Psoas muscle (tissue), 8 donors: ENCODE measurements around the gene CCNI2. TPM values are rescaled to one million over a fixed set of nuclear protein-coding genes. Genes with fewer than 3 reads are reported as not detected.

Source experiments
- ATAC-seq, 4 donors: fragments of 200-7000 bp; cut with Tn5 transposase; one replicate each; pipeline ENCODE4 v1.9.1; 2020; ENCODE audit warnings: moderate library complexity in 3 of 4, mild to moderate bottlenecking in 2 of 4
- DNase-seq, 2 donors: peaks; one replicate each; pipeline ENCODE4 v3.0.0-alpha.2; 2020
- H3K27ac ChIP-seq: fragments of 200-600 bp; one replicate; pipeline ENCODE4 v1.8.0; 2022
- H3K27me3 ChIP-seq, 3 donors: fragments of 200-600 bp in 1 of 3; one replicate each; pipeline versions ENCODE4 v1.6.1 to v1.8.0; 2013 to 2022; ENCODE audit warnings: low read length in 2 of 3, mild to moderate bottlenecking in 2 of 3, moderate library complexity in 1 of 3; ENCODE audit not compliant: insufficient read depth in 3 of 3
- H3K36me3 ChIP-seq, 2 donors: fragments of 200-600 bp in 1 of 2; one replicate each; pipeline versions ENCODE4 v1.6.1 to v1.8.0; 2013 to 2022; ENCODE audit warnings: low read depth in 1 of 2, mild to moderate bottlenecking in 1 of 2, moderate library complexity in 1 of 2; ENCODE audit not compliant: insufficient read depth in 1 of 2
- H3K4me1 ChIP-seq: fragments of 200-600 bp; one replicate; pipeline ENCODE4 v1.8.0; 2022
- H3K4me3 ChIP-seq: fragments of 200-600 bp; one replicate; pipeline ENCODE4 v1.8.0; 2022; ENCODE audit warnings: mild to moderate bottlenecking
- H3K9me3 ChIP-seq: fragments of 200-600 bp; one replicate; pipeline ENCODE4 v1.8.0; 2022
- WGBS, 3 donors: extraction: QIAGEN DNeasy Blood & Tissue Kit; methylation state at CpG; one replicate each; pipeline versions ENCODE4 v1.1.6 to v1.1.7; 2013; 5-methylcytosine and 5-hydroxymethylcytosine counted together
- intact Hi-C, 2 donors: fragments of 100-400 bp; cut with DNase I; formaldehyde crosslinking; loops; one replicate each; pipeline versions ENCODE4 v1.11.0 to v1.14.2; 2022
- polyA plus RNA-seq, 3 donors: library from polyadenylated mRNA; stranded (reverse); fragments of 200-250 nt; gene quantifications; one replicate each; pipeline ENCODE4 v1.2.3, GENCODE V29; 2013
- total RNA-seq, 4 donors: library from RNA; stranded (reverse); fragmentation: NEBNext Ultra II Directional in 2 of 4; extraction: Animal tissue kit (Norgen Biotek cat#: 25700) in 2 of 4; gene quantifications; one replicate each; pipeline versions ENCODE4 v1.2.1 to v1.2.4, GENCODE V29; 2021 to 2023
- TF ChIP-seq, protein P1 (sequence below): fragments of 200-600 bp; IDR thresholded peaks from one replicate; pipeline ENCODE4 v1.8.0; 2022; ENCODE audit warnings: antibody characterized with exemption
- donor health status: healthy with polysubstance abuse.
- donor health status: DM: no; HTN: no; CAD: no; lungs with moderate emphysema.
- donor health status: Bipolar disorder and iron deficiency.
- donor health status: healthy.
- donor health status: DM: yes; HTN: yes; CAD: no.
- donor health status: DM: no; HTN: no; CAD: no.
- donor health status: DM: no; HTN: no; CAD: no.
- donor health status: DM: yes; HTN: yes; CAD: no.

The CCNI2 gene
- total and polyA plus RNA-seq, 7 donors: not detected

DNA sequence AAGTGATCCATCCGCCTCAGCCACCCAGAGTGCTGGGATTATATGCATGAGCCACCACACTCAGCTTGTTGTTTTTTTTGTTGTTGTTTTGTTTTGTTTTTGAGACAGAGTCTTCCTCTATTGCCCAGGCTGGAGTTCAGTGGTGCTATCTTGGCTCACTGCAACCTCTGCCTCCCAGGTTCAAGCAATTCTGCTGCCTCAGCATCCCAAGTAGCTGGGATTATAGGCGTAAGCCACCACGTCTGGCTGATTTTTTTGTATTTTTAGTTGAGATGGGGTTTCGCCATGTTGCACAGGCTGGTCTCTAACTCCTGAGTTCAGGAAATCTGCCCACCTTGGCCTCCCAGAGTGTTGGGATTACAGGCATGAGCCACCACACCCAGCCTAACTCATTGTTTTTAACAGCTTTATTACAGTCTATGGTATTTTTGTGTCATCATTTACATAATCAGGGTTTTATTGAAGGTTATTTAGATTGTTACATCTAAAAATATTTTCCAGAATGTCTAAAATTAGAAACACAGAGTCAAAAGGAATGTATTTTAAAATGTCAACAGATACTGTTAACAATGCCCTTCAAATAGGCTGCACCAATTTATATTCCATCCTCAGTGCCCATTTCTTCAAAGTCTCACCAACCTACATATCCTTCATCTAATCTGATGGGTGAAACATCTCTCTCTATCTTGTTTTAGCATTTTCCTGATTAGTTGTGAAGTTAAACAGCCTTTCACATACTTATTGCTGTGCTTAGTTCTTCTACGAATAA, 28.5 kb upstream of the CCNI2 start:
- intact Hi-C loops: no loop called here

DNA sequence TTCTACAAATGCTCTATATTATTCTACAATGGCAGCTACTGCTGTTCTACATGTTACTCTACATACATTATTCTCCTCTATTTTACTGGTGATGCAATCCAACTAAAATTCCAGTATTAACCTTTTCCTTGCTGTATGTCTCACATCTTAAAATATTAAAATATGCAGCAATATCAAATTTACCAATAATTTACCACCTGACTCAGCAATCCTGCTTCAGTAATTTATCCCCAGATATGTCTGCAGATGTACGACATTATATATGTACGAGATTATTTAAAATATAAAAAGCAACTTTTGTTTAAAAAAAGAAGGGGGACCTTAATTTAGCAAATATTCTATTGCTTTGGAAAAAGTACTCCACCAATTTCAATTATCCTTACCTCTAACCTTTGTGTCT, 21.5 kb upstream of the CCNI2 start:
- ATAC-seq (no peak), DNase-seq (no peak)
- H3K4me1 ChIP-seq: no peaks in the 10 kb centered on the region
- no peak overlapping the region for H3K27ac ChIP-seq
- H3K27me3 ChIP-seq: no peaks in the 10 kb centered on the region
- intact Hi-C loops: no loop called here
- H3K9me3 ChIP-seq: no peaks in the 10 kb centered on the region
- 95 to 97% (median 96%) methylated on average over 2 of the region's 2 CpGs for WGBS, 3 donors
- H3K36me3 ChIP-seq: peaks cover 0 to 12% of the 10 kb centered on the region in 2 donors
- TF ChIP-seq, protein P1, sequence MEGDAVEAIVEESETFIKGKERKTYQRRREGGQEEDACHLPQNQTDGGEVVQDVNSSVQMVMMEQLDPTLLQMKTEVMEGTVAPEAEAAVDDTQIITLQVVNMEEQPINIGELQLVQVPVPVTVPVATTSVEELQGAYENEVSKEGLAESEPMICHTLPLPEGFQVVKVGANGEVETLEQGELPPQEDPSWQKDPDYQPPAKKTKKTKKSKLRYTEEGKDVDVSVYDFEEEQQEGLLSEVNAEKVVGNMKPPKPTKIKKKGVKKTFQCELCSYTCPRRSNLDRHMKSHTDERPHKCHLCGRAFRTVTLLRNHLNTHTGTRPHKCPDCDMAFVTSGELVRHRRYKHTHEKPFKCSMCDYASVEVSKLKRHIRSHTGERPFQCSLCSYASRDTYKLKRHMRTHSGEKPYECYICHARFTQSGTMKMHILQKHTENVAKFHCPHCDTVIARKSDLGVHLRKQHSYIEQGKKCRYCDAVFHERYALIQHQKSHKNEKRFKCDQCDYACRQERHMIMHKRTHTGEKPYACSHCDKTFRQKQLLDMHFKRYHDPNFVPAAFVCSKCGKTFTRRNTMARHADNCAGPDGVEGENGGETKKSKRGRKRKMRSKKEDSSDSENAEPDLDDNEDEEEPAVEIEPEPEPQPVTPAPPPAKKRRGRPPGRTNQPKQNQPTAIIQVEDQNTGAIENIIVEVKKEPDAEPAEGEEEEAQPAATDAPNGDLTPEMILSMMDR: no peak
- H3K4me3 ChIP-seq: no peak overlapping the region

More for the DNA sequence above, 28.5 kb upstream of the CCNI2 start:
- H3K4me1 ChIP-seq: no peaks in the 10 kb centered on the region
- H3K27ac ChIP-seq: no peak overlapping the region
- H3K27me3 ChIP-seq: no peaks in the 10 kb centered on the region
- no peak for DNase-seq
- ATAC-seq: no peak
- peaks cover 0 to 11% of the 10 kb centered on the region in 2 donors for H3K36me3 ChIP-seq
- H3K9me3 ChIP-seq: no peaks in the 10 kb centered on the region
- WGBS, 3 donors: 90 to 97% (median 92%) methylated on average over 5 of the region's 5 CpGs
- H3K4me3 ChIP-seq: no peak overlapping the region
- TF ChIP-seq, protein P1: no peak

DNA sequence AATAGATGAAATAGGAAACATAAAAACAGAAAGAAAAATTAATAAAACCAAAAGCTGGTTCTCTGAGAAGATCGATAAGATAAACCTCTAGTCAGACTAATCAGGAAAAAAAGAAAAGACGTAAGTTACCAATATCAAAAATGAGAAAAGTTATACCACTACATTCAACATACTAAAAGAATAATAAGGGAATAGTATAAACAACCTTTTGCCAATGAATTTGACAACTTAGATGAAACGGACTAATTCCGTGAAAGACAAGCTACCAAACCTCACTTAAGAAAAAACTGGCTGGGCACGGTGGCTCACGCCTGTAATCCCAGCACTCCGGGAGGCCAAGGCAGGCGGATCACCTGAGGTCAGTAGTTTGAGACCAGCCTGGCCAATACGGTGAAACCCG, 17.3 kb upstream of the CCNI2 start:
- DNase-seq (no peak), ATAC-seq (no peak)
- WGBS, 3 donors: 88 to 97% (median 92%) methylated on average over 10 of the region's 10 CpGs
- H3K27me3 ChIP-seq: no peaks in the 10 kb centered on the region
- H3K9me3 ChIP-seq: no peaks in the 10 kb centered on the region
- no peak overlapping the region for H3K4me3 ChIP-seq
- intact Hi-C loops: no loop called here
- TF ChIP-seq, protein P1: no peak
- no peaks in the 10 kb centered on the region for H3K4me1 ChIP-seq
- no peak overlapping the region for H3K27ac ChIP-seq
- H3K36me3 ChIP-seq: peaks cover 0 to 6% of the 10 kb centered on the region in 2 donors

DNA sequence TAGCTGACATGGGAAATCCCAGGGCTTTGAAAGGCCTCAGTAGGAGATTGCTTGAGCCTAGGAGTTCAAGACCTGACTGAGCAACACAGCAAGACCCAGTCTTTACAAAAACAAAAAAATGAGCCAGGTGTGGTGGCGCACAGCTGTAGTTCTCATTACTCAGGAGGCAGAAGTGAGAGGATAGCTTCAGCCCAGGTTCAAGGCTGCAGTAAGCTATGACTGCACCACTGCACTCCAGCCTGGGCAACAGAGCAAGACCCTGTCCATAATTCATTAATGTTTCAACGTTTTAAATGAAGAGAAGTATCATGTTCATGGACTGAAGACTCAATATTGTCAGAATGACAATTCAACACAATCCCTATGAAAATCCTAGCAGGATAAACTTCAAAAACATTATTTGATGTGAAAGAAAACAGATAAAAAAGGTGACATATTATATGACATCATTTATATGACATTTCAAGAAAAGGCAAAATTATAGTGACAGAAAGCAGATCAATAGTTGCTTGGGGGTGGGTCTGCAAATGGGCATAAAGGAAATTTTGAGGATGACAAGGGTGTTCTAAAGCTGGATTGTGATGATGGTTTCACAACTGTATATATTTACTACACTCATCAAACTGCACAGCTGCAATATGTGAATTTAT, 13.6 kb upstream of the CCNI2 start:
- intact Hi-C loops: no loop called here
- no peak for DNase-seq

More for the DNA sequence above, 13.6 kb upstream of the CCNI2 start:
- 79 to 86% (median 84%) methylated on average over 2 of the region's 2 CpGs for WGBS, 3 donors
- Histone ChIP-seq H3K4me3 (no peak overlapping the region), H3K27ac (no peak overlapping the region), H3K27me3 (no peaks in the 10 kb centered on the region), H3K36me3 (peaks cover 0 to 6% of the 10 kb centered on the region in 2 donors), H3K9me3 (no peaks in the 10 kb centered on the region), H3K4me1 (peaks cover 7% of the 10 kb centered on the region)
- ATAC-seq: no peak
- TF ChIP-seq, protein P1: no peak
